Smooth muscle cell (in vitro differentiated cells): Measurements from ENCODE around the gene UCMA. TPM values are rescaled to one million over a fixed set of nuclear protein-coding genes. Genes with fewer than 3 reads are reported as not detected.
A peak's percentile ranks its signal among the peaks of the same experiment; 100 is the strongest.

ENCODE experiments used
- DNase-seq: peaks from one replicate; lab custom pipeline; 2025; ENCODE audit not compliant: unreplicated experiment; lab: John Stamatoyannopoulos, UW
- H2AFZ ChIP-seq: fragments of 200-600 bp; sonication (generic); 2 replicates; pipeline ENCODE4 v1.6.0; 2016; ENCODE audit warnings: antibody characterized with exemption, low read depth, mild to moderate bottlenecking
- H3F3A ChIP-seq: fragments of 200-600 bp; sonication (generic); 2 replicates; pipeline ENCODE4 v1.6.0; 2017; ENCODE audit warnings: antibody characterized with exemption, low read depth
- H3K27ac ChIP-seq: fragments of 200-600 bp; sonication (generic); 2 replicates; pipeline ENCODE4 v1.5.1; 2016; ENCODE audit warnings: low read depth, mild to moderate bottlenecking
- H3K27me3 ChIP-seq: fragments of 200-600 bp; sonication (generic); 2 replicates; pipeline ENCODE4 v1.6.1; 2016; ENCODE audit warnings: low read depth, mild to moderate bottlenecking
- H3K36me3 ChIP-seq: fragments of 200-600 bp; sonication (generic); 2 replicates; pipeline ENCODE4 v1.5.1; 2016; ENCODE audit warnings: low read depth
- H3K4me1 ChIP-seq: fragments of 200-600 bp; sonication (generic); 2 replicates; pipeline ENCODE4 v1.5.1; 2016; ENCODE audit warnings: low read depth
- H3K4me2 ChIP-seq: fragments of 200-600 bp; sonication (generic); 2 replicates; pipeline ENCODE4 v1.6.0; 2016; ENCODE audit warnings: mild to moderate bottlenecking
- H3K4me3 ChIP-seq: fragments of 200-600 bp; sonication (generic); 2 replicates; pipeline ENCODE4 v1.5.1; 2016; ENCODE audit warnings: mild to moderate bottlenecking
- H3K79me2 ChIP-seq: fragments of 200-600 bp; sonication (generic); 2 replicates; pipeline ENCODE4 v1.6.0; 2016; ENCODE audit warnings: low read depth, mild to moderate bottlenecking
- H3K9ac ChIP-seq: fragments of 200-600 bp; sonication (generic); 2 replicates; pipeline ENCODE4 v1.6.0; 2016; ENCODE audit warnings: low read depth
- H3K9me3 ChIP-seq: fragments of 200-600 bp; sonication (generic); replicated peaks from 2 replicates; pipeline ENCODE4 v1.5.1; 2016; ENCODE audit warnings: low read depth
- H4K20me1 ChIP-seq: fragments of 200-600 bp; sonication (generic); 2 replicates; pipeline ENCODE4 v1.6.0; 2016; ENCODE audit warnings: low read depth
- WGBS: methylation state at CpG from one replicate; pipeline ENCODE4 v1.1.7; 2016; ENCODE audit warnings: low lambda C conversion rate; 5-methylcytosine and 5-hydroxymethylcytosine counted together
- polyA plus RNA-seq: library from polyadenylated mRNA; unstranded; fragments of >200 nt; fragmentation: Nextera tagmentation; extraction: Ambion mirVana; gene quantifications from 2 replicates; pipeline ENCODE4 v1.2.1, GENCODE V29; 2016
- total RNA-seq: library from RNA; depleted of rRNA; stranded (reverse); fragments of >200 nt; gene quantifications from 2 replicates; pipeline ENCODE4 v1.2.3, GENCODE V29; 2014
- TF ChIP-seq, protein P1 (sequence below): fragments of 200-600 bp; sonication (generic); IDR thresholded peaks from 2 replicates; pipeline ENCODE4 v1.5.1; 2017; ENCODE audit warnings: borderline replicate concordance, mild to moderate bottlenecking, antibody characterized with exemption; ENCODE audit not compliant: insufficient read depth, poor library complexity, severe bottlenecking

UCMA gene
- total and polyA plus RNA-seq, 2 experiments from 2014 or later = not detected

DNA sequence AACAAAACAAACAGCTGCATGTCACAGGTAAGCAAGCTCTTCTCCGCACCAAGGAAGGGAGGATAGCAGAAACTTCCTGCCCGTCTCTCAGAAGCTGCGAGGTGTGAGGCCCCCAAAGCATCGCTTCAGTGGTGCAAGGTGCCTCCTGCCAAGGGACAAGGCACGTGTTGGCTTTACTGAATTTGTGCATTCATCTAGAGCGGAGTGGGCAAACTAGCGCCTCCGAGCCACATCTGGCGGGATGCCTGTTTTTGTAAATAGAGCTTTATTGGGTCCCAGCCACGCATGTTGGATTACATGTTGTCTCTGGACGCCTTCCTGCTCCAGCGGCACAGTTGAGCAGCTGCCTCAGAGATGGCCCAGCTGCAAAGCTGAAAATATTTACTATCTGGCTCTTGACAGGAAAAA is 38.0 kb upstream of the UCMA start:
- peak overlapping the region; percentile 57 for H3K4me2 ChIP-seq
- peak overlapping the region; percentile 27 for H2AFZ ChIP-seq
- peak; percentile 20 for DNase-seq
- no peak overlapping the region for H3K27ac ChIP-seq
- TF ChIP-seq, protein P1, sequence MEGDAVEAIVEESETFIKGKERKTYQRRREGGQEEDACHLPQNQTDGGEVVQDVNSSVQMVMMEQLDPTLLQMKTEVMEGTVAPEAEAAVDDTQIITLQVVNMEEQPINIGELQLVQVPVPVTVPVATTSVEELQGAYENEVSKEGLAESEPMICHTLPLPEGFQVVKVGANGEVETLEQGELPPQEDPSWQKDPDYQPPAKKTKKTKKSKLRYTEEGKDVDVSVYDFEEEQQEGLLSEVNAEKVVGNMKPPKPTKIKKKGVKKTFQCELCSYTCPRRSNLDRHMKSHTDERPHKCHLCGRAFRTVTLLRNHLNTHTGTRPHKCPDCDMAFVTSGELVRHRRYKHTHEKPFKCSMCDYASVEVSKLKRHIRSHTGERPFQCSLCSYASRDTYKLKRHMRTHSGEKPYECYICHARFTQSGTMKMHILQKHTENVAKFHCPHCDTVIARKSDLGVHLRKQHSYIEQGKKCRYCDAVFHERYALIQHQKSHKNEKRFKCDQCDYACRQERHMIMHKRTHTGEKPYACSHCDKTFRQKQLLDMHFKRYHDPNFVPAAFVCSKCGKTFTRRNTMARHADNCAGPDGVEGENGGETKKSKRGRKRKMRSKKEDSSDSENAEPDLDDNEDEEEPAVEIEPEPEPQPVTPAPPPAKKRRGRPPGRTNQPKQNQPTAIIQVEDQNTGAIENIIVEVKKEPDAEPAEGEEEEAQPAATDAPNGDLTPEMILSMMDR = no peak
- no peaks in the 10 kb centered on the region for H3K36me3 ChIP-seq
- H3K4me1 ChIP-seq = no peaks in the 10 kb centered on the region
- H3K9me3 ChIP-seq = no peaks in the 10 kb centered on the region
- no peaks in the 10 kb centered on the region for H3K27me3 ChIP-seq
- no peaks in the 10 kb centered on the region for H3F3A ChIP-seq
- H3K9ac ChIP-seq = no peak overlapping the region
- WGBS = 38% methylated on average over 12 of the region's 12 CpGs
- H3K79me2 ChIP-seq = no peaks in the 10 kb centered on the region
- H4K20me1 ChIP-seq = no peaks in the 10 kb centered on the region
- H3K4me3 ChIP-seq = no peak overlapping the region

DNA sequence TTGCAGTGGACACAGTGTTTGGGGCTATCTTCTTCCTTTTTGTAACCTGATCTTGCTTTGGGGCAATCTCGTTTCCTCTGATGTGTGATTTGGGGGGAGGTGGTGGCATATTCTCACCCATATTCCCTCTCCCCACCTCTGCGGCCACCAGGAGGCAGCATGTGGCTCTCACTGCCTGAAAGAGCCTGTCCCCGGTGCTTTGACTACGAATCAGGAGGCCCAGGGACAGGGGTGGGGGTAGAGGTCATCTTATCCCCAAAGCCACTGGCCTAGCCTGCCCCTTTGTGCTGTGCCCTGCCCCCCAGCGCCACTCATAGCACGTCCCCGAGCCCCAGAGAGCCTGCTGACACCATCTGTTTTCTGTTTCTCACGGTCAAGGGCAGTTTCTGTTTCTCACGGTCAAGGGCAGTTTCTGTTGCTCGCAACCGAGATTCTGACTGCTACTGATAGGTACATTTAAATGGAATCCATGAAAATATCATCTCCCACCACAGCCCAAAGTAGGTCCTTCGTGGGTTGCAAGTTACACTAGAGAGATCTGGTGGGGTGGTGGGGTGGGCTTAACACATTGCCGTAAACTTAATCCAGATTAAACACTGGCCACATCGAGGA is 37.5 kb upstream of the UCMA start:
- no peak overlapping the region for H3K27ac ChIP-seq
- H3K9me3 ChIP-seq = no peaks in the 10 kb centered on the region
- H3K4me3 ChIP-seq = no peak overlapping the region
- WGBS = 20% methylated on average over 13 of the region's 14 CpGs
- TF ChIP-seq, protein P1 = peak; percentile 33
- no peaks in the 10 kb centered on the region for H3K4me1 ChIP-seq
- H2AFZ ChIP-seq = peak overlapping the region; percentile 27
- H3K4me2 ChIP-seq = peak overlapping the region; percentile 57
- H3K9ac ChIP-seq = no peak overlapping the region
- peak; percentile 5 for DNase-seq
- H3K36me3 ChIP-seq = no peaks in the 10 kb centered on the region
- no peaks in the 10 kb centered on the region for H4K20me1 ChIP-seq
- no peaks in the 10 kb centered on the region for H3K79me2 ChIP-seq
- H3K27me3 ChIP-seq = no peaks in the 10 kb centered on the region
- no peaks in the 10 kb centered on the region for H3F3A ChIP-seq

DNA sequence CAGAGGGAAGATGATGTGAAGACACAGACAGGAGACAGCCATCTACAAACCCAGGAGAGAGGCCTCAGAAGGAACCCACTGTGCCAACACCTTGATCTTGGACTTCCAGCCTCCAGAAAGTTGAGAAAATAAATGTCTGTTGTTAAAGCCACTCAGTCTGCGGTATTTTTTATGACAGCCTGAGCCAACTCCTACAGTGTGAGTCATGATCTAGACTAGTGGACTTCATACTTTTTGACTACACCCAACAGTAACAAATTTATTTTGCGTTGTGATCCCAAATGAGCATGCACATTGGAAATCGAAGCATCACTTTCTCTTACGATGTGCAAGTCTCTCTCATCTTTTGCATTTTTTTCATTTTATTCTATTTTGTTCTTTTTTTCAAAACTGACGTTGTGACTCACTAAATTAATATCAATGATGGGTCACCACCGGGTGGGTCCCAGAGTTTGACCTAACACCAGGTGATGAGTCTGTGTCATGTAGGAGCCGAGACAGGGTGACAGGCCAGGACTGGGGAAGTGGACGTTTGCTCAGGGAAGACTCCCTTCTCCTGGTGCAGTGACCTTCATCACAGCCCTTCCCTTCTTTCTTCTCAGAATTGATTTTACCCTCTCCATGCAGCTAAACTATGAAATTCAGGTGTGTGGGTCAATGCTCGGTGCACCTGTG is 36.8 kb upstream of the UCMA start:
- no peak overlapping the region for H2AFZ ChIP-seq
- H3K4me3 ChIP-seq = no peak overlapping the region
- no peak overlapping the region for H3K4me2 ChIP-seq

More for the DNA sequence above, 36.8 kb upstream of the UCMA start:
- no peak overlapping the region for H3K27ac ChIP-seq
- no peak for DNase-seq
- H3K79me2 ChIP-seq = no peaks in the 10 kb centered on the region
- H3K9me3 ChIP-seq = no peaks in the 10 kb centered on the region
- no peaks in the 10 kb centered on the region for H3K36me3 ChIP-seq
- H3K4me1 ChIP-seq = no peaks in the 10 kb centered on the region
- TF ChIP-seq, protein P1 = no peak
- H3K27me3 ChIP-seq = no peaks in the 10 kb centered on the region
- no peaks in the 10 kb centered on the region for H3F3A ChIP-seq
- 74% methylated on average over 9 of the region's 9 CpGs for WGBS
- no peak overlapping the region for H3K9ac ChIP-seq
- no peaks in the 10 kb centered on the region for H4K20me1 ChIP-seq
